ENCODE measurements around the gene ARL8B. TPM values are rescaled to one million over a fixed set of nuclear protein-coding genes. Genes with fewer than 3 reads are reported as not detected.

Gene ARL8B
- total RNA-seq, 1 experiment from 2014 or later = 29.0 TPM

- Histone ChIP-seq H3K79me2 (ENCODE audit: insufficient read depth, low read length) (peaks cover 29% of the 10 kb centered on the region; the same call in 1 of the 2 replicates), H3K4me2 (ENCODE audit: insufficient read depth, insufficient read length, low read length) (no peak overlapping the region)
Observed at GRCh38 chr3:5126586-5126985, 4.5 kb downstream of the ARL8B start.

More at GRCh38 chr3:5126586-5126985, 4.5 kb downstream of the ARL8B start:
- no peak overlapping the region for H4K5ac ChIP-seq (ENCODE audit: insufficient read length, low read depth, low read length)
- H3K79me1 ChIP-seq (ENCODE audit: insufficient read depth, low read depth, low read length, poor library complexity, severe bottlenecking) = peaks cover 12% of the 10 kb centered on the region
- Mint-ChIP-seq H3K9me3 (no peaks in the 10 kb centered on the region), H3K4me3 (no peak overlapping the region), H3K27me3 (ENCODE audit: low read depth) (no peaks in the 10 kb centered on the region), H3K36me3 (ENCODE audit: insufficient read depth in 1 of 3, low read depth in 3 of 3) (peaks cover 0 to 6% (median 4%) of the 10 kb centered on the region in 3 experiments; a peak in 2 of 7 replicates), H3K27ac (no peak overlapping the region), H3K4me1 (peaks cover 14 to 15% of the 10 kb centered on the region in 2 experiments)
- no peak overlapping the region for H4K8ac ChIP-seq (replicated peaks; ENCODE audit: insufficient read length, low read depth, low read length)
- no peaks in the 10 kb centered on the region for H3K27me3 ChIP-seq (ENCODE audit: insufficient read depth, low read length)
- no peak overlapping the region for H2BK20ac ChIP-seq (ENCODE audit: low read depth, low read length, poor library complexity, severe bottlenecking)
- H3T11ph ChIP-seq (ENCODE audit: low read length) = no peak overlapping the region
- peaks cover 10% of the 10 kb centered on the region for H3K23me2 ChIP-seq (ENCODE audit: insufficient read length, low read depth, low read length, poor library complexity, severe bottlenecking)
- H3K9ac ChIP-seq (ENCODE audit: extremely low read depth, insufficient read length, low read length) = no peak overlapping the region
- H2BK12ac ChIP-seq (ENCODE audit: insufficient read length, low read depth, low read length) = no peak overlapping the region
- no peak for TF ChIP-seq CTCF (conservative IDR thresholded peaks at IDR 0.05)
- H4K91ac ChIP-seq (ENCODE audit: insufficient read length, low read depth, low read length) = no peak overlapping the region
- no peak for DNase-seq
- no peak overlapping the region for H3K18ac ChIP-seq (ENCODE audit: insufficient read length, low read depth, low read length)
- no peak overlapping the region for H2BK15ac ChIP-seq (ENCODE audit: low read depth, low read length)
- no peak overlapping the region for H3K56ac ChIP-seq (ENCODE audit: insufficient read length, low read depth, low read length)
- no peak overlapping the region for H2BK120ac ChIP-seq (ENCODE audit: low read depth, low read length, poor library complexity, severe bottlenecking)
- no peak overlapping the region for H3K23ac ChIP-seq (ENCODE audit: insufficient read length, low read depth, low read length)
- H3K4ac ChIP-seq (ENCODE audit: low read depth, low read length) = no peak overlapping the region
- no peaks in the 10 kb centered on the region; the same call in 1 of the 2 replicates for H3K4me1 ChIP-seq (ENCODE audit: insufficient read depth, low read length)
- no peak overlapping the region for H3K27ac ChIP-seq (ENCODE audit: insufficient read length, low read depth, low read length)
- no peaks in the 10 kb centered on the region for H4K20me1 ChIP-seq (ENCODE audit: control insufficient read depth, insufficient read depth, insufficient read length)
- no peak overlapping the region for H2BK5ac ChIP-seq (ENCODE audit: insufficient read length, low read length)
- no peak overlapping the region for H2AK5ac ChIP-seq (ENCODE audit: insufficient read length, low read length)
- no peaks in the 10 kb centered on the region for H3K9me3 ChIP-seq (ENCODE audit: control insufficient read depth, low read depth, low read length)
- H3K14ac ChIP-seq (ENCODE audit: insufficient read depth, low read length) = no peak overlapping the region
- H2AFZ ChIP-seq (ENCODE audit: low read length) = no peak overlapping the region
